Endothelial cell of umbilical vein (primary cell): Measurements from ENCODE around the gene ITSN1. TPM values are rescaled to one million over a fixed set of nuclear protein-coding genes. Genes with fewer than 3 reads are reported as not detected.

Source experiments
- BruUV-seq: library from RNA; stranded (reverse); fragments of 400-500 nt; replicated peaks from 2 replicates; lab custom pipeline; 2021; lab: Mats Ljungman, UMichigan
- CTCF ChIA-PET: fragments of 300-600, 350-600 bp; sonication (Branson Sonifier 250); formaldehyde crosslinking; loops from one replicate; lab custom pipeline; 2021; ENCODE audit warnings: antibody characterized with exemption, inconsistent platforms; lab: Charles Lee
- POLR2A ChIA-PET: fragments of 300-600, 350-600 bp; sonication (Branson Sonifier 250); formaldehyde crosslinking; loops from one replicate; lab custom pipeline; 2021; ENCODE audit warnings: antibody characterized with exemption, inconsistent platforms; lab: Charles Lee
- DNase-seq: peaks from one replicate; pipeline ENCODE4 v3.0.0-alpha.2; 2011; ENCODE audit warnings: low read depth, low spot score
- FAIRE-seq: peaks from 2 replicates; lab custom pipeline; 2011; peaks lifted over from hg19 to GRCh38; lab: Jason Lieb, UNC
- H2AFZ ChIP-seq: 2 replicates; pipeline ENCODE4 v1.6.0; 2012; ENCODE audit warnings: low read depth, low read length, control low read depth, inconsistent platforms
- H3K27ac ChIP-seq: 2 replicates; pipeline ENCODE4 v1.5.1; 2011; ENCODE audit warnings: low read depth, mild to moderate bottlenecking, control low read depth, low read length, moderate library complexity; ENCODE audit not compliant: insufficient read depth
- H3K27me3 ChIP-seq, 2 experiments: 2 replicates each; pipeline versions ENCODE4 v1.6.0 to v1.6.1; 2011; ENCODE audit warnings: low read length in 2 of 2, mixed read lengths in 1 of 2; ENCODE audit not compliant: control insufficient read depth in 2 of 2, insufficient read depth in 2 of 2
- H3K36me3 ChIP-seq, 2 experiments: 2 replicates in 1 of 2; 3 replicates in 1 of 2; pipeline ENCODE4 v1.5.1; 2011; ENCODE audit warnings: low read length in 2 of 2, mild to moderate bottlenecking in 1 of 2, moderate library complexity in 1 of 2; ENCODE audit not compliant: control insufficient read depth in 2 of 2, insufficient read depth in 2 of 2; ENCODE audit errors: extremely low read depth in 1 of 2
- H3K4me1 ChIP-seq: 3 replicates; pipeline ENCODE4 v1.5.1; 2011; ENCODE audit warnings: mild to moderate bottlenecking, low read length; ENCODE audit not compliant: control insufficient read depth, insufficient read depth; ENCODE audit errors: extremely low read depth
- H3K4me2 ChIP-seq: 2 replicates; pipeline ENCODE4 v1.6.1; 2011; ENCODE audit warnings: low read length, control low read depth, mixed read lengths; ENCODE audit not compliant: insufficient read depth
- H3K4me3 ChIP-seq, 3 experiments: fragments of 200-600 bp in 1 of 3; sonication (generic), shearing (Covaris generic) in 1 of 3; replicated peaks in 1 of 3; 2 replicates each; pipeline ENCODE4 v1.5.1; 2011 to 2016; ENCODE audit warnings: control low read depth in 3 of 3, low read length in 3 of 3, mild to moderate bottlenecking in 2 of 3, inconsistent platforms in 1 of 3, low read depth in 1 of 3, moderate library complexity in 1 of 3; ENCODE audit not compliant: insufficient read depth in 1 of 3
- H3K79me2 ChIP-seq: 2 replicates; pipeline ENCODE4 v1.6.0; 2012; ENCODE audit warnings: low read length, inconsistent platforms; ENCODE audit not compliant: control insufficient read depth, insufficient read depth
- H3K9ac ChIP-seq: replicated peaks from 2 replicates; pipeline ENCODE3; 2011; ENCODE audit warnings: low read length, control low read depth; ENCODE audit not compliant: insufficient read depth; ENCODE audit errors: extremely low read depth
- H3K9me1 ChIP-seq: replicated peaks from 3 replicates; pipeline ENCODE4 v1.6.0; 2011; ENCODE audit warnings: mild to moderate bottlenecking, low read length; ENCODE audit not compliant: control insufficient read depth, insufficient read depth; ENCODE audit errors: extremely low read depth
- H3K9me3 ChIP-seq: replicated peaks from 2 replicates; pipeline ENCODE4 v1.5.1; 2012; ENCODE audit warnings: low read length, inconsistent platforms; ENCODE audit not compliant: control insufficient read depth, insufficient read depth
- H4K20me1 ChIP-seq: replicated peaks from 2 replicates; pipeline ENCODE3; 2011; ENCODE audit warnings: mild to moderate bottlenecking, low read length; ENCODE audit not compliant: control insufficient read depth, insufficient read depth; ENCODE audit errors: extremely low read depth
- EZH2 ChIP-seq: IDR thresholded peaks from 2 replicates; pipeline ENCODE4 v1.6.1; 2012; ENCODE audit warnings: borderline replicate concordance, low read depth, mild to moderate bottlenecking, moderate library complexity, low read length, inconsistent platforms; ENCODE audit not compliant: severe bottlenecking
- FOS ChIP-seq: IDR thresholded peaks from 2 replicates; pipeline ENCODE4 v1.6.1; 2011; ENCODE audit warnings: mild to moderate bottlenecking, low read length, moderate library complexity, borderline replicate concordance; ENCODE audit not compliant: insufficient read depth
- GATA2 ChIP-seq: IDR thresholded peaks from 2 replicates; pipeline ENCODE4 v1.7.0; 2011; ENCODE audit warnings: low read depth, mild to moderate bottlenecking, moderate library complexity, mixed read lengths, low read length; ENCODE audit not compliant: insufficient read length, insufficient read depth
- JUN ChIP-seq: IDR thresholded peaks from 2 replicates; pipeline ENCODE4 v1.6.1; 2011; ENCODE audit warnings: borderline replicate concordance, low read depth; ENCODE audit not compliant: insufficient read length, insufficient read depth
- MYC ChIP-seq: IDR thresholded peaks from one replicate; pipeline ENCODE4 v1.6.1; 2011; ENCODE audit warnings: mild to moderate bottlenecking, low read depth, low read length
- POLR2A ChIP-seq: IDR thresholded peaks from 2 replicates; pipeline ENCODE4 v1.6.1; 2012; ENCODE audit warnings: low read depth, mild to moderate bottlenecking, control low read depth, low read length
- POLR2AphosphoS5 ChIP-seq: IDR thresholded peaks from 2 replicates; pipeline ENCODE4 v1.6.1; 2012; ENCODE audit warnings: low read depth, mild to moderate bottlenecking, control low read depth, low read length, moderate library complexity; ENCODE audit not compliant: insufficient read depth
- dilution Hi-C: fragments of 300-500 bp; cut with MboI; formaldehyde crosslinking; loops from one replicate; pipeline ENCODE4 v1.15.0; 2019; ENCODE audit warnings: low sequenced_read_pairs; ENCODE audit not compliant: extremely low pct_ligation_motif_present
- intact Hi-C: fragments of 100-400 bp; cut with micrococcal nuclease; formaldehyde crosslinking; loops from one replicate; pipeline ENCODE4 v1.10.0; 2022
- polyA plus RNA-seq, 4 experiments: library from polyadenylated mRNA; depleted of rRNA in 3 of 4; stranded (reverse) in 3 of 4; unstranded in 1 of 4; fragments of >200 nt; gene quantifications; 2 replicates each; pipeline versions ENCODE4 v1.2.1 to v1.2.3, GENCODE V29; 2011 to 2012; ENCODE audit warnings: missing spikeins in 1 of 4
- total RNA-seq: library from RNA; stranded (reverse); gene quantifications from 2 replicates; pipeline ENCODE4 v1.2.3, GENCODE V29; 2021
- TF ChIP-seq, protein P1 (sequence below): IDR thresholded peaks from 2 replicates; pipeline ENCODE4 v1.6.1; 2011; ENCODE audit not compliant: insufficient read depth, insufficient read length
- TF ChIP-seq, protein P2 (sequence below), 2 donors: IDR thresholded peaks; 1 replicate in 1 of 2; 2 replicates in 1 of 2; pipeline ENCODE4 v1.5.1; 2011; ENCODE audit warnings: low read length in 2 of 2, mild to moderate bottlenecking in 2 of 2, moderate library complexity in 2 of 2, control low read depth in 1 of 2, inconsistent platforms in 1 of 2, low read depth in 1 of 2; ENCODE audit not compliant: insufficient read depth in 1 of 2; ENCODE audit errors: extremely low read depth in 1 of 2

ITSN1 gene
- total and polyA plus RNA-seq, 2 donors (not counting 3 experiments of a cell fraction or from before 2014, with no cell fraction given): 72.2 to 86.8 TPM

DNA sequence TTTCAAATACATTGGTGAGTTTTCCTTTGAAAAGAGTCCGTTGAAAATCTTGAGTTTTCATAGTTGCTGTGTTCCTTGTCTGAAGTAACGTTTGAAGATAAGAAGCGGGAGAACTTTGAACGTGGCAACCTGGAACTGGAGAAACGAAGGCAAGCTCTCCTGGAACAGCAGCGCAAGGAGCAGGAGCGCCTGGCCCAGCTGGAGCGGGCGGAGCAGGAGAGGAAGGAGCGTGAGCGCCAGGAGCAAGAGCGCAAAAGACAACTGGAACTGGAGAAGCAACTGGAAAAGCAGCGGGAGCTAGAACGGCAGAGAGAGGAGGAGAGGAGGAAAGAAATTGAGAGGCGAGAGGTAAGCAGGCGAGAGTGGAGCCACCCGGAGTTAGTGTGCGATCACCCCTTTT is 129.7 kb downstream of the ITSN1 start:
- no TSS peak for BruUV-seq
- no peak for FAIRE-seq
- H3K79me2 ChIP-seq: no peaks in the 10 kb centered on the region
- H3K36me3 ChIP-seq: peaks cover 16% of the 10 kb centered on the region in 2 experiments
- H3K9me1 ChIP-seq: no peaks in the 10 kb centered on the region
- CTCF ChIA-PET: no interaction called here
- intact Hi-C loops: no loop called here
- H2AFZ ChIP-seq: no peak overlapping the region
- no peaks in the 10 kb centered on the region for H4K20me1 ChIP-seq
- H3K9me3 ChIP-seq: no peaks in the 10 kb centered on the region
- no peak overlapping the region for H3K9ac ChIP-seq
- no peaks in the 10 kb centered on the region for H3K27me3 ChIP-seq
- H3K4me3 ChIP-seq: no peak overlapping the region
- POLR2A ChIA-PET: no interaction called here
- no peak overlapping the region for H3K27ac ChIP-seq
- TF ChIP-seq MYC (no peak), FOS (no peak), EZH2 (no peak), POLR2AphosphoS5 (no peak), GATA2 (no peak), POLR2A (no peak), JUN (no peak)
- TF ChIP-seq, protein P1, sequence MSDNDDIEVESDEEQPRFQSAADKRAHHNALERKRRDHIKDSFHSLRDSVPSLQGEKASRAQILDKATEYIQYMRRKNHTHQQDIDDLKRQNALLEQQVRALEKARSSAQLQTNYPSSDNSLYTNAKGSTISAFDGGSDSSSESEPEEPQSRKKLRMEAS: no peak
- TF ChIP-seq, protein P2, sequence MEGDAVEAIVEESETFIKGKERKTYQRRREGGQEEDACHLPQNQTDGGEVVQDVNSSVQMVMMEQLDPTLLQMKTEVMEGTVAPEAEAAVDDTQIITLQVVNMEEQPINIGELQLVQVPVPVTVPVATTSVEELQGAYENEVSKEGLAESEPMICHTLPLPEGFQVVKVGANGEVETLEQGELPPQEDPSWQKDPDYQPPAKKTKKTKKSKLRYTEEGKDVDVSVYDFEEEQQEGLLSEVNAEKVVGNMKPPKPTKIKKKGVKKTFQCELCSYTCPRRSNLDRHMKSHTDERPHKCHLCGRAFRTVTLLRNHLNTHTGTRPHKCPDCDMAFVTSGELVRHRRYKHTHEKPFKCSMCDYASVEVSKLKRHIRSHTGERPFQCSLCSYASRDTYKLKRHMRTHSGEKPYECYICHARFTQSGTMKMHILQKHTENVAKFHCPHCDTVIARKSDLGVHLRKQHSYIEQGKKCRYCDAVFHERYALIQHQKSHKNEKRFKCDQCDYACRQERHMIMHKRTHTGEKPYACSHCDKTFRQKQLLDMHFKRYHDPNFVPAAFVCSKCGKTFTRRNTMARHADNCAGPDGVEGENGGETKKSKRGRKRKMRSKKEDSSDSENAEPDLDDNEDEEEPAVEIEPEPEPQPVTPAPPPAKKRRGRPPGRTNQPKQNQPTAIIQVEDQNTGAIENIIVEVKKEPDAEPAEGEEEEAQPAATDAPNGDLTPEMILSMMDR (IDR thresholded peaks at IDR 0.05; ENCODE audit: extremely low read depth in 1 of 2, insufficient read depth in 1 of 2, low read depth in 1 of 2, low read length in 2 of 2): no peak
- DNase-seq: no peak
- dilution Hi-C loops: no loop called here
- H3K4me2 ChIP-seq: no peak overlapping the region
- H3K4me1 ChIP-seq: peaks cover 19% of the 10 kb centered on the region
